H9 (cell line): ENCODE data around the gene KIAA1671. TPM values are rescaled to one million over a fixed set of nuclear protein-coding genes. Genes with fewer than 3 reads are reported as not detected.

Source experiments
- DNase-seq: peaks from one replicate; pipeline ENCODE4 v3.0.0-alpha.2; 2017
- H2AFZ ChIP-seq: one replicate; pipeline ENCODE4 v1.6.1; 2013; ENCODE audit warnings: mild to moderate bottlenecking, low read length, control low read depth, moderate library complexity
- H2AK5ac ChIP-seq: 2 replicates; pipeline ENCODE4 v1.6.1; 2013; ENCODE audit warnings: low read length, control low read depth, mixed read lengths; ENCODE audit not compliant: insufficient read length
- H2BK120ac ChIP-seq: one replicate; pipeline ENCODE4 v1.6.1; 2013; ENCODE audit warnings: low read depth, mild to moderate bottlenecking, low read length, control low read depth, inconsistent platforms; ENCODE audit not compliant: poor library complexity, severe bottlenecking
- H2BK12ac ChIP-seq: 2 replicates; pipeline ENCODE4 v1.6.1; 2013; ENCODE audit warnings: low read length, control low read depth, mixed read lengths, low read depth; ENCODE audit not compliant: insufficient read length
- H2BK15ac ChIP-seq: 2 replicates; pipeline ENCODE4 v1.6.1; 2013; ENCODE audit warnings: low read depth, low read length, control low read depth
- H2BK20ac ChIP-seq: one replicate; pipeline ENCODE4 v1.6.1; 2013; ENCODE audit warnings: low read depth, mild to moderate bottlenecking, low read length, control low read depth, inconsistent platforms; ENCODE audit not compliant: poor library complexity, severe bottlenecking
- H2BK5ac ChIP-seq: 2 replicates; pipeline ENCODE4 v1.6.1; 2013; ENCODE audit warnings: low read length, control low read depth, mixed read lengths; ENCODE audit not compliant: insufficient read length
- H3K14ac ChIP-seq: 2 replicates; pipeline ENCODE4 v1.6.1; 2013; ENCODE audit warnings: low read length, control low read depth; ENCODE audit not compliant: insufficient read depth
- H3K18ac ChIP-seq: 2 replicates; pipeline ENCODE4 v1.6.1; 2013; ENCODE audit warnings: low read depth, mild to moderate bottlenecking, mixed read lengths, low read length, control low read depth; ENCODE audit not compliant: insufficient read length
- H3K23ac ChIP-seq: 2 replicates; pipeline ENCODE4 v1.6.1; 2013; ENCODE audit warnings: low read length, control low read depth, mixed read lengths, low read depth; ENCODE audit not compliant: insufficient read length
- H3K23me2 ChIP-seq: 2 replicates; pipeline ENCODE4 v1.6.1; 2013; ENCODE audit warnings: low read depth, mild to moderate bottlenecking, mixed read lengths, low read length, control low read depth; ENCODE audit not compliant: insufficient read length, poor library complexity, severe bottlenecking
- H3K27ac ChIP-seq: 2 replicates; pipeline ENCODE4 v1.5.1; 2013; ENCODE audit warnings: low read length, control low read depth, mixed read lengths, low read depth; ENCODE audit not compliant: insufficient read length
- H3K27me3 ChIP-seq: 2 replicates; pipeline ENCODE4 v1.6.1; 2013; ENCODE audit warnings: low read length, control low read depth, inconsistent platforms; ENCODE audit not compliant: insufficient read depth
- H3K4ac ChIP-seq: 2 replicates; pipeline ENCODE4 v1.6.1; 2013; ENCODE audit warnings: low read depth, mild to moderate bottlenecking, control low read depth, inconsistent platforms, low read length, moderate library complexity
- H3K4me1 ChIP-seq: 2 replicates; pipeline ENCODE4 v1.6.1; 2013; ENCODE audit warnings: low read length, control low read depth, inconsistent platforms; ENCODE audit not compliant: insufficient read depth
- H3K4me2 ChIP-seq: 2 replicates; pipeline ENCODE4 v1.6.1; 2013; ENCODE audit warnings: low read length, control low read depth, mixed read lengths; ENCODE audit not compliant: insufficient read length, insufficient read depth
- H3K56ac ChIP-seq: 2 replicates; pipeline ENCODE4 v1.6.1; 2013; ENCODE audit warnings: low read depth, mild to moderate bottlenecking, mixed read lengths, low read length, control low read depth; ENCODE audit not compliant: insufficient read length
- H3K79me1 ChIP-seq: 2 replicates; pipeline ENCODE4 v1.6.1; 2013; ENCODE audit warnings: low read depth, mild to moderate bottlenecking, moderate library complexity, low read length, control low read depth, inconsistent platforms; ENCODE audit not compliant: insufficient read depth, poor library complexity, severe bottlenecking
- H3K79me2 ChIP-seq: 2 replicates; pipeline ENCODE4 v1.6.1; 2013; ENCODE audit warnings: low read length, control low read depth, inconsistent platforms; ENCODE audit not compliant: insufficient read depth
- H3K9ac ChIP-seq: 2 replicates; pipeline ENCODE4 v1.6.1; 2013; ENCODE audit warnings: low read length, control low read depth, mixed read lengths; ENCODE audit not compliant: insufficient read length; ENCODE audit errors: extremely low read depth
- H3K9me3 ChIP-seq: one replicate; pipeline ENCODE4 v1.6.1; 2013; ENCODE audit warnings: low read depth, low read length, inconsistent platforms; ENCODE audit not compliant: control insufficient read depth
- H3T11ph ChIP-seq: one replicate; pipeline ENCODE4 v1.6.1; 2013; ENCODE audit warnings: mild to moderate bottlenecking, low read length, control low read depth, inconsistent platforms
- H4K20me1 ChIP-seq: one replicate; pipeline ENCODE4 v1.6.1; 2013; ENCODE audit not compliant: control insufficient read depth, insufficient read length, insufficient read depth
- H4K5ac ChIP-seq: 2 replicates; pipeline ENCODE4 v1.6.1; 2013; ENCODE audit warnings: low read depth, mild to moderate bottlenecking, mixed read lengths, low read length, control low read depth; ENCODE audit not compliant: insufficient read length
- H4K8ac ChIP-seq: replicated peaks from 2 replicates; pipeline ENCODE4 v1.6.1; 2013; ENCODE audit warnings: low read length, control low read depth, mixed read lengths, low read depth; ENCODE audit not compliant: insufficient read length
- H4K91ac ChIP-seq: 2 replicates; pipeline ENCODE4 v1.6.1; 2013; ENCODE audit warnings: low read depth, mild to moderate bottlenecking, moderate library complexity, mixed read lengths, low read length, control low read depth; ENCODE audit not compliant: insufficient read length
- H3K27ac Mint-ChIP-seq, 3 experiments: 2 replicates in 2 of 3; 3 replicates in 1 of 3; pipeline ENCODE4 v1.8.0; 2020 to 2021; ENCODE audit warnings: mixed read lengths in 3 of 3, mild to moderate bottlenecking in 1 of 3, moderate library complexity in 1 of 3
- H3K27me3 Mint-ChIP-seq: 2 replicates; pipeline ENCODE4 v1.8.0; 2021; ENCODE audit warnings: low read depth, mild to moderate bottlenecking, moderate library complexity, mixed read lengths
- H3K36me3 Mint-ChIP-seq, 3 experiments: 2 replicates in 2 of 3; 3 replicates in 1 of 3; pipeline ENCODE4 v1.8.0; 2020 to 2021; ENCODE audit warnings: low read depth in 3 of 3, mixed read lengths in 3 of 3; ENCODE audit not compliant: insufficient read depth in 1 of 3
- H3K4me1 Mint-ChIP-seq, 2 experiments: 2 replicates each; pipeline ENCODE4 v1.8.0; 2020; ENCODE audit warnings: mixed read lengths in 2 of 2
- H3K4me3 Mint-ChIP-seq, 2 experiments: 2 replicates in 1 of 2; 3 replicates in 1 of 2; pipeline ENCODE4 v1.8.0; 2020 to 2021; ENCODE audit warnings: mild to moderate bottlenecking in 2 of 2, mixed read lengths in 2 of 2, moderate library complexity in 1 of 2
- H3K9me3 Mint-ChIP-seq, 2 experiments: 2 replicates in 1 of 2; 3 replicates in 1 of 2; pipeline ENCODE4 v1.8.0; 2020; ENCODE audit warnings: mild to moderate bottlenecking in 2 of 2, mixed read lengths in 2 of 2, moderate library complexity in 1 of 2
- CTCF ChIP-seq: fragments of 200-600 bp; sonication (generic); conservative IDR thresholded peaks from 3 replicates; pipeline ENCODE4 v1.8.0; 2021; ENCODE audit warnings: antibody characterized with exemption, mild to moderate bottlenecking
- WGBS: extraction: QIAGEN DNeasy Blood & Tissue Kit; methylation state at CpG from one replicate; pipeline ENCODE4 v1.1.7; 2013; ENCODE audit warnings: missing lambda C conversion rate, low lambda C conversion rate, mixed read lengths; ENCODE audit not compliant: insufficient read length; ENCODE audit errors: extremely low coverage; 5-methylcytosine and 5-hydroxymethylcytosine counted together
- total RNA-seq: library from RNA; stranded (reverse); gene quantifications from 2 replicates; pipeline ENCODE4 v1.2.1, GENCODE V29; 2021

The KIAA1671 gene
- total RNA-seq, 1 experiment from 2014 or later, result 22.6 TPM

GRCh38 chr22:24994070-24994763, 41.7 kb downstream of the KIAA1671 start:
- H3K23me2 ChIP-seq, result no peaks in the 10 kb centered on the region
- H3K4me1 ChIP-seq, result peaks cover 11% of the 10 kb centered on the region; the same call in 1 of the 2 replicates
- no peaks in the 10 kb centered on the region for H3K79me1 ChIP-seq
- H4K20me1 ChIP-seq, result no peaks in the 10 kb centered on the region
- H2AK5ac ChIP-seq, result no peak overlapping the region
- no peak overlapping the region for H3K23ac ChIP-seq
- no peaks in the 10 kb centered on the region for H3K27me3 ChIP-seq
- no peak overlapping the region for H4K91ac ChIP-seq
- TF ChIP-seq CTCF, result peak; percentile 55
- H2BK12ac ChIP-seq, result no peak overlapping the region
- no peak overlapping the region for H3K9ac ChIP-seq
- no peak overlapping the region for H3K14ac ChIP-seq
- DNase-seq, result peak; percentile 79
- H3K79me2 ChIP-seq, result peaks cover 2% of the 10 kb centered on the region; the same call in 1 of the 2 replicates
- no peak overlapping the region for H2BK5ac ChIP-seq
- H3K18ac ChIP-seq, result no peak overlapping the region
- H4K5ac ChIP-seq, result no peak overlapping the region
- Mint-ChIP-seq H3K27ac (peak overlapping the region; percentile 41 to 84 (median 80); a peak in 4 of 7 replicates), H3K4me1 (peaks cover 46 to 47% of the 10 kb centered on the region in 2 experiments), H3K27me3 (no peaks in the 10 kb centered on the region), H3K36me3 (peaks cover 0 to 2% (median 0%) of the 10 kb centered on the region in 3 experiments; a peak in 2 of 7 replicates), H3K9me3 (no peaks in the 10 kb centered on the region), H3K4me3 (no peak overlapping the region)
- H2BK15ac ChIP-seq, result no peak overlapping the region
- H2BK20ac ChIP-seq, result no peak overlapping the region
- no peak overlapping the region for H4K8ac ChIP-seq
- no CpG with 5 or more reads among the region's 7 CpGs for WGBS
- H2BK120ac ChIP-seq, result no peak overlapping the region
- no peak overlapping the region for H3K27ac ChIP-seq
- H3K56ac ChIP-seq, result no peak overlapping the region
- no peak overlapping the region for H3K4me2 ChIP-seq
- no peak overlapping the region for H3K4ac ChIP-seq
- no peak overlapping the region for H2AFZ ChIP-seq
- H3T11ph ChIP-seq, result no peak overlapping the region
- H3K9me3 ChIP-seq, result no peaks in the 10 kb centered on the region
